DOHH2 (cell line): ENCODE results near the gene EPHB1.

Experiments used
- EZH2phosphoT487 ChIP-seq: fragments of 200-600 bp; sonication (generic); IDR thresholded peaks from 2 replicates; pipeline ENCODE4 v1.6.1; 2017; ENCODE audit warnings: borderline replicate concordance, mild to moderate bottlenecking, antibody characterized with exemption, low read length, moderate library complexity, mixed read lengths
- TF ChIP-seq, protein P1 (sequence below): fragments of 200-600 bp; sonication (generic); IDR thresholded peaks from one replicate; pipeline ENCODE4 v1.5.1; 2014; ENCODE audit warnings: antibody characterized with exemption, mild to moderate bottlenecking, low read depth, low read length; ENCODE audit not compliant: poor library complexity, severe bottlenecking

DNA sequence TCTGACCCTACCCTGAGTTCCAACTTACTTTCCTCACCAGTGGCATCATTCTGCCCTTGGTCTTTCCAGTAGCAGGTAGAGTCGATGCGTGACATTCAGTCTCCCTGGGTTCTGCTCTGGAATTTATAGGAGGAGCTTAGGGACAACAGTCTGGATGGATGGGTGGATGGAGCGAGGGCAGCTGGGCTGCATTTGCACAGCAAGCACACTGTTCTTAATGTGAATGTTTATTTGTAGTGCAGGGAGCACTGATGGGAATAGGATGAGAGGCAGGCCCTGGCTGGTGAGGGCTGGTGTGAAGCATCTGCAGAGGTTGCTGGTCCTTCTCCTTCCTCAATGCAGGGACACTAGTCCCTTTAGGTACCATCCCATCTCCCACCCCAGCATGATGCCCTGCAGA, 176.2 kb downstream of the EPHB1 start:
- TF ChIP-seq, protein P1, sequence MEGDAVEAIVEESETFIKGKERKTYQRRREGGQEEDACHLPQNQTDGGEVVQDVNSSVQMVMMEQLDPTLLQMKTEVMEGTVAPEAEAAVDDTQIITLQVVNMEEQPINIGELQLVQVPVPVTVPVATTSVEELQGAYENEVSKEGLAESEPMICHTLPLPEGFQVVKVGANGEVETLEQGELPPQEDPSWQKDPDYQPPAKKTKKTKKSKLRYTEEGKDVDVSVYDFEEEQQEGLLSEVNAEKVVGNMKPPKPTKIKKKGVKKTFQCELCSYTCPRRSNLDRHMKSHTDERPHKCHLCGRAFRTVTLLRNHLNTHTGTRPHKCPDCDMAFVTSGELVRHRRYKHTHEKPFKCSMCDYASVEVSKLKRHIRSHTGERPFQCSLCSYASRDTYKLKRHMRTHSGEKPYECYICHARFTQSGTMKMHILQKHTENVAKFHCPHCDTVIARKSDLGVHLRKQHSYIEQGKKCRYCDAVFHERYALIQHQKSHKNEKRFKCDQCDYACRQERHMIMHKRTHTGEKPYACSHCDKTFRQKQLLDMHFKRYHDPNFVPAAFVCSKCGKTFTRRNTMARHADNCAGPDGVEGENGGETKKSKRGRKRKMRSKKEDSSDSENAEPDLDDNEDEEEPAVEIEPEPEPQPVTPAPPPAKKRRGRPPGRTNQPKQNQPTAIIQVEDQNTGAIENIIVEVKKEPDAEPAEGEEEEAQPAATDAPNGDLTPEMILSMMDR: no peak
- TF ChIP-seq EZH2phosphoT487: no peak
